Trophoblast cell (in vitro differentiated cells and primary cell): ENCODE data around the gene SLC6A20.

Experiments
- DNase-seq, 2 donors: peaks; one replicate each; pipeline ENCODE4 v3.0.0-alpha.2; 2016
- H2AFZ ChIP-seq: 2 replicates; pipeline ENCODE4 v1.6.1; 2013; ENCODE audit warnings: low read length, moderate library complexity, mild to moderate bottlenecking; ENCODE audit not compliant: insufficient read depth, poor library complexity
- H2AK5ac ChIP-seq: 2 replicates; pipeline ENCODE4 v1.6.1; 2013; ENCODE audit warnings: mild to moderate bottlenecking, low read length
- H2BK120ac ChIP-seq: 2 replicates; pipeline ENCODE4 v1.6.1; 2013; ENCODE audit warnings: low read length, mild to moderate bottlenecking, moderate library complexity; ENCODE audit not compliant: insufficient read depth, poor library complexity
- H2BK12ac ChIP-seq: 2 replicates; pipeline ENCODE4 v1.6.1; 2013; ENCODE audit warnings: mild to moderate bottlenecking, low read length, moderate library complexity
- H2BK5ac ChIP-seq: 2 replicates; pipeline ENCODE4 v1.6.1; 2013; ENCODE audit warnings: low read length, low read depth, moderate library complexity, mild to moderate bottlenecking; ENCODE audit not compliant: poor library complexity
- H3K14ac ChIP-seq: 2 replicates; pipeline ENCODE4 v1.6.1; 2013; ENCODE audit warnings: mild to moderate bottlenecking, low read length
- H3K18ac ChIP-seq: 2 replicates; pipeline ENCODE4 v1.6.1; 2013; ENCODE audit warnings: mild to moderate bottlenecking, low read length
- H3K23ac ChIP-seq: 2 replicates; pipeline ENCODE4 v1.6.1; 2013; ENCODE audit warnings: low read length
- H3K27ac ChIP-seq: 2 replicates; pipeline ENCODE4 v1.5.1; 2013; ENCODE audit warnings: low read depth, mild to moderate bottlenecking, inconsistent platforms, low read length, moderate library complexity
- H3K27me3 ChIP-seq: 2 replicates; pipeline ENCODE4 v1.6.1; 2013; ENCODE audit warnings: inconsistent platforms, mild to moderate bottlenecking, low read length, moderate library complexity; ENCODE audit not compliant: insufficient read depth
- H3K36me3 ChIP-seq, 2 experiments: 1 replicate in 1 of 2; 2 replicates in 1 of 2; pipeline ENCODE4 v1.6.1; 2013; ENCODE audit warnings: low read length in 2 of 2, mild to moderate bottlenecking in 2 of 2, moderate library complexity in 1 of 2; ENCODE audit not compliant: insufficient read depth in 2 of 2, control insufficient read depth in 1 of 2
- H3K4ac ChIP-seq: 2 replicates; pipeline ENCODE4 v1.6.1; 2013; ENCODE audit warnings: low read depth, mild to moderate bottlenecking, low read length, moderate library complexity
- H3K4me1 ChIP-seq, 2 experiments: 1 replicate in 1 of 2; 2 replicates in 1 of 2; pipeline ENCODE4 v1.6.1; 2013; ENCODE audit warnings: low read length in 2 of 2, mild to moderate bottlenecking in 2 of 2, moderate library complexity in 1 of 2; ENCODE audit not compliant: insufficient read depth in 2 of 2, control insufficient read depth in 1 of 2
- H3K4me2 ChIP-seq: 2 replicates; pipeline ENCODE4 v1.6.1; 2013; ENCODE audit warnings: inconsistent platforms, mild to moderate bottlenecking, low read length, moderate library complexity
- H3K4me3 ChIP-seq: 2 replicates; pipeline ENCODE4 v1.5.1; 2013; ENCODE audit warnings: mild to moderate bottlenecking, low read depth, low read length, inconsistent platforms
- H3K79me1 ChIP-seq: one replicate; pipeline ENCODE4 v1.6.1; 2013; ENCODE audit warnings: low read length
- H3K79me2 ChIP-seq: 2 replicates; pipeline ENCODE4 v1.6.1; 2013; ENCODE audit warnings: low read length, mild to moderate bottlenecking; ENCODE audit not compliant: control insufficient read depth, insufficient read depth, poor library complexity
- H3K9ac ChIP-seq: 2 replicates; pipeline ENCODE4 v1.6.1; 2013; ENCODE audit warnings: mild to moderate bottlenecking, low read length
- H3K9me3 ChIP-seq: 2 replicates; pipeline ENCODE4 v1.6.1; 2013; ENCODE audit warnings: low read depth, mild to moderate bottlenecking, control low read depth, inconsistent platforms, low read length; ENCODE audit not compliant: insufficient read depth
- H4K12ac ChIP-seq: 2 replicates; pipeline ENCODE4 v1.6.1; 2013; ENCODE audit warnings: low read depth, mild to moderate bottlenecking, low read length, moderate library complexity
- H4K8ac ChIP-seq: 2 replicates; pipeline ENCODE4 v1.6.1; 2013; ENCODE audit warnings: low read depth, mild to moderate bottlenecking, low read length, moderate library complexity
- H4K91ac ChIP-seq: one replicate; pipeline ENCODE4 v1.6.1; 2013; ENCODE audit warnings: low read depth, mild to moderate bottlenecking, low read length, moderate library complexity
- WGBS: extraction: QIAGEN DNeasy Blood & Tissue Kit; methylation state at CpG from one replicate; pipeline ENCODE4 v1.1.7; 2013; ENCODE audit warnings: missing lambda C conversion rate; ENCODE audit not compliant: insufficient read length, insufficient coverage; ENCODE audit errors: extremely low coverage; 5-methylcytosine and 5-hydroxymethylcytosine counted together

The SLC6A20 gene

DNA sequence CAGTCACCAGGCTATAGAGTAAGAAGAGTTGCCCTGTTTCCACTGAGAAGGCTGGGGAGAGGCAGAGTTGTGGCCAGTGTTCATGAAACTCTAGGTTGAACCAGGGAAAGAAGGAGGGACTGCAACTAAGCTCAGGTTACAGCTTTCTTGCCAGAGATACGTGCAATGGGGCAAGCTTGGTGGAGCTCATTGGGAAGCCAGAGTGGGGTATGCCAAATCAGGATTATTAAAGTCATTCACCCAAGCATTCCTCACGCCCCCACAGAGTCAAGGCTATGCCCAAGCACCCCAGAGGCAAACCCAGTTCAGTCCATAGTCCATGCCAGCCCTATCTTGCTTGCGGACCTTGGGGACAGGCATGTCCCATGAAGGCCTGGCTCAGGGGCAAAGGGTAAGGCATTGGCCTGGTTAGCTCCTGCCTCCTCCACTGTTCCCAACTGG lies 17.6 kb downstream of the SLC6A20 start:
- WGBS: no CpG with 5 or more reads among the region's 3 CpGs
- Histone ChIP-seq H3K4ac (no peak overlapping the region), H3K9me3 (peaks cover 2% of the 10 kb centered on the region)

DNA sequence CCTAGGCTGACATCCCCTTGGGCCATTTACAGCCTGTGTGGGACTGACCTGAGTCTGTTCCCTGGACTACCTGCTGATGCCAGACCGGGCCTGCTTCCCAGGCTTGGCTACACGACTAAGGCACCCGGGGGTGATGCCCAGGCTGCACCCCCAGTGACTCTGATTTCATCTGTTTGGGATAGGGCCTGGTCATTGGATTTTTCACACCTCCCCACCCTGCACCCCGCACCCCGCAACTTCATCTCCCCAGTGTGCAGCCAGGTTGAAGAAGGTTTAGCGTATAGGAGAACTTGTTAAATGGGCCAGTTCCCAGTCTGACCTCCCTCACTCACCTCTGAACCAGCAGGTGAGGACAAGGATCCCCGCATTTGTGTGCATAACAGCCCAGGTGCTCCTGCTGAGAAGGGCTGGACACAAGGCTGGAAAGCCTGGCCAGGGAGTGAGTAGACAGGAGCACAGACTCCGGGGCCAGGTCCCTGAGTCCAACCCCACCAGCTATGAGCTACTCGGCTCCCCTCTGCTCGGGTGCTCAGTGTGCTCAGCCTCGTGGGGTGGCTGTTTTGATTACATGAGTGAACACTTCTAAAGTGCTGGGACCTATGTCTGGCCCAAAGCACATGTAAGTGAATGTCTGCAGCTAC lies 18.5 kb downstream of the SLC6A20 start:
- H2AFZ ChIP-seq: no peak overlapping the region
- no peak overlapping the region for H4K8ac ChIP-seq
- no peak overlapping the region for H2BK5ac ChIP-seq
- peaks cover 2% of the 10 kb centered on the region for H3K9me3 ChIP-seq
- H2AK5ac ChIP-seq: no peak overlapping the region
- H3K23ac ChIP-seq: no peak overlapping the region
- H3K4me3 ChIP-seq: no peak overlapping the region
- no peak overlapping the region for H3K4ac ChIP-seq
- no peaks in the 10 kb centered on the region for H3K79me1 ChIP-seq
- no peak overlapping the region for H2BK120ac ChIP-seq
- H3K4me2 ChIP-seq: no peak overlapping the region
- DNase-seq: no peak
- no CpG with 5 or more reads among the region's 11 CpGs for WGBS
- no peak overlapping the region for H4K12ac ChIP-seq
- H3K27ac ChIP-seq: no peak overlapping the region
- no peaks in the 10 kb centered on the region for H3K27me3 ChIP-seq
- H2BK12ac ChIP-seq: no peak overlapping the region
- H3K36me3 ChIP-seq: no peaks in the 10 kb centered on the region
- no peak overlapping the region for H3K9ac ChIP-seq
- no peaks in the 10 kb centered on the region for H3K79me2 ChIP-seq
- H3K18ac ChIP-seq: no peak overlapping the region
- H3K4me1 ChIP-seq: no peaks in the 10 kb centered on the region
- H4K91ac ChIP-seq: no peak overlapping the region
- no peak overlapping the region for H3K14ac ChIP-seq

More for the DNA sequence above, 17.6 kb downstream of the SLC6A20 start:
- no peak overlapping the region for H4K12ac ChIP-seq
- H2BK120ac ChIP-seq: no peak overlapping the region
- DNase-seq: no peak
- H4K8ac ChIP-seq: no peak overlapping the region
- no peak overlapping the region for H3K18ac ChIP-seq
- no peaks in the 10 kb centered on the region for H3K36me3 ChIP-seq
- H2BK12ac ChIP-seq: no peak overlapping the region
- no peak overlapping the region for H3K4me3 ChIP-seq
- no peak overlapping the region for H2AK5ac ChIP-seq
- H3K4me2 ChIP-seq: no peak overlapping the region
- no peak overlapping the region for H2BK5ac ChIP-seq
- H3K9ac ChIP-seq: no peak overlapping the region
- no peak overlapping the region for H3K27ac ChIP-seq
- no peak overlapping the region for H3K23ac ChIP-seq
- H3K14ac ChIP-seq: no peak overlapping the region
- H3K79me2 ChIP-seq: no peaks in the 10 kb centered on the region
- no peak overlapping the region for H4K91ac ChIP-seq
- H3K4me1 ChIP-seq: no peaks in the 10 kb centered on the region
- no peaks in the 10 kb centered on the region for H3K27me3 ChIP-seq
- no peaks in the 10 kb centered on the region for H3K79me1 ChIP-seq
- H2AFZ ChIP-seq: no peak overlapping the region

DNA sequence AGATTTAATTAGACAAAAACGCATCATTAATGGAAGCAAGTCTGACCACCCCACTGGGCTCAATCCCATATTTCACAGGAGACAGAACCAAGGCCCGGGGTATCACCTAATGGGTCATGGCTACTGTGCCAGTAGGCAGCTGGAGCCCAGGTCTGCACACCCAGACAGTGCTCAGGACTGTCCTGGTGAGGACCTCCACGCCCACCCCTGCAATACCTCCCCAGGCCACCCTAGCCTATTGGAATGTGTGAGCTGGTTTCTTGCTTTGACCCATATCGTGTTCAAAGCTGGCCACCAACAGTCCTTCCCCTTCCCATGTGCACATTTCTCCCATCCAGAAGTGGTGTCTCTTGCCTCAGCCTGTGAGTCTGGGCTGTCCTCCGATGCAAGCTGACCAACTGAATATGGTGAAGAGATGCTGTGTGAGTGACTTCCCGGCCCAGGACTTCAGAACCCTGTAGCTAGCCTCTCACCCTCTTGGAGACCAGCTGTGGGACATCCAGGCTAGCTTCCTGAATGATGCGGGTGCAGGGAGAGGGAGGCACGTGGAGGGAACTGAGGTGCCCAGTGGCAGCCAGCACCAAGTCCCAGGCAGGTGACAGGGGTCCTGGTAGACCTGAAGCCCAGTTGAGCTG lies 19.1 kb downstream of the SLC6A20 start:
- Histone ChIP-seq H2AK5ac (no peak overlapping the region), H3K4me3 (no peak overlapping the region), H2AFZ (no peak overlapping the region), H4K8ac (no peak overlapping the region), H3K27ac (no peak overlapping the region), H4K91ac (no peak overlapping the region), H3K14ac (no peak overlapping the region), H3K79me2 (no peaks in the 10 kb centered on the region), H3K27me3 (no peaks in the 10 kb centered on the region), H2BK5ac (no peak overlapping the region), H3K79me1 (no peaks in the 10 kb centered on the region), H4K12ac (no peak overlapping the region), H3K18ac (no peak overlapping the region), H3K4me2 (no peak overlapping the region), H3K4me1 (no peaks in the 10 kb centered on the region), H2BK120ac (no peak overlapping the region), H3K23ac (no peak overlapping the region), H3K9ac (no peak overlapping the region), H3K9me3 (peaks cover 2% of the 10 kb centered on the region), H3K4ac (no peak overlapping the region), H2BK12ac (no peak overlapping the region), H3K36me3 (no peaks in the 10 kb centered on the region)
- DNase-seq: no peak
- no CpG with 5 or more reads among the region's 8 CpGs for WGBS

DNA sequence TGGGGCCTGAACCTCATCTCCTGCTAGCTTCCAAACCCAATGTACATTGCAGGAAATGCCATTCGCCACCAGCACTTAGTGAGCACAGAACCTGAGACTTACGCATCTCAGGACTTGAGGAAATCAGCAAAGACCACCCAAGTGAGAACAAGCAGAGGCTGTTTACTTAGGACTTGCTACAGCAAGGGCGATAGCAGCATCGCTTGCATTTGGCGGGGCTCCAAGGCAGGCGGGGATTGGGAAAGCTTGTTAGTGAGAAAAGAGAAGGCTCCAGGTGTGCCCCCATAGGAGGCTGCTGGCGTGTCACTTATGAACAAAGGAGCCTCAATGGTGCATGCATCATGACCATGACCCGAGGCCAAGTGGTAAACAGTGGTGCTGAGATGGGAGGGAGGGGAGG lies 19.7 kb downstream of the SLC6A20 start:
- no peak overlapping the region for H3K4me3 ChIP-seq
- H3K4me2 ChIP-seq: no peak overlapping the region

More for the DNA sequence above, 19.7 kb downstream of the SLC6A20 start:
- Histone ChIP-seq H4K91ac (no peak overlapping the region), H3K27me3 (no peaks in the 10 kb centered on the region), H3K27ac (no peak overlapping the region), H3K4ac (no peak overlapping the region), H3K18ac (no peak overlapping the region), H2BK12ac (no peak overlapping the region), H3K9me3 (peaks cover 2% of the 10 kb centered on the region), H3K9ac (no peak overlapping the region), H3K23ac (no peak overlapping the region), H2BK5ac (no peak overlapping the region), H3K36me3 (no peaks in the 10 kb centered on the region), H4K12ac (no peak overlapping the region), H2BK120ac (no peak overlapping the region), H3K14ac (no peak overlapping the region), H4K8ac (no peak overlapping the region), H2AK5ac (no peak overlapping the region), H3K79me2 (no peaks in the 10 kb centered on the region), H3K4me1 (no peaks in the 10 kb centered on the region), H3K79me1 (no peaks in the 10 kb centered on the region), H2AFZ (no peak overlapping the region)
- no peak for DNase-seq
- no CpG with 5 or more reads among the region's 8 CpGs for WGBS
